ENCODE measurements around the gene SLC6A20.
"Not testable (repeated sequence)": the region's sequence is repeated elsewhere in the genome, so short reads cannot be mapped to it uniquely, and the experiment has no call there.

Gene SLC6A20

GRCh38 chr3:45756055-45756454 lies 40.3 kb downstream of the SLC6A20 start:
- DNase-seq: no peak

GRCh38 chr3:45754461-45754860 lies 41.9 kb downstream of the SLC6A20 start:
- DNase-seq: no peak

DNA sequence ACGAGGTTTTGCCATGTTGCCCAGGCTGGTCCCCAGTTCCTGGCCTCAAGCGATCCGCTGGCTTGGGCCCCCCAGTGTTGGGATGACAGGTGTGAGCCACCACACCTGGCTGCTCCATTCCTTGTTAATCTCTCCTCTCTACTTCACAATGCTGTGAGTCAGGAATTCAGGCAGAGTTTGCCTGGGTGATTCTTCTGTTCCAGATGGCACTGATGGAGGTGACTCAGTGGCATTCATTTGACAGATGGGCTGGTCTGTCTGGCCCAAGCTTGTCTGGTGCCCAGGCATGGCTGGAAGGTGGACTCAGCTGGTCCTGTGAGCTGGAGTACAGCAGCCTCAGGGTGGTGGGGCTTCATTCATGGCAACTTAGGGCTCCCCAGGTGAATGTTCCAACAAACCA lies 43.2 kb downstream of the SLC6A20 start:
- no peak for DNase-seq

GRCh38 chr3:45751537-45752242 lies 44.6 kb downstream of the SLC6A20 start:
- DNase-seq: no peak

GRCh38 chr3:45749880-45750279 lies 46.5 kb downstream of the SLC6A20 start:
- no peak for DNase-seq

DNA sequence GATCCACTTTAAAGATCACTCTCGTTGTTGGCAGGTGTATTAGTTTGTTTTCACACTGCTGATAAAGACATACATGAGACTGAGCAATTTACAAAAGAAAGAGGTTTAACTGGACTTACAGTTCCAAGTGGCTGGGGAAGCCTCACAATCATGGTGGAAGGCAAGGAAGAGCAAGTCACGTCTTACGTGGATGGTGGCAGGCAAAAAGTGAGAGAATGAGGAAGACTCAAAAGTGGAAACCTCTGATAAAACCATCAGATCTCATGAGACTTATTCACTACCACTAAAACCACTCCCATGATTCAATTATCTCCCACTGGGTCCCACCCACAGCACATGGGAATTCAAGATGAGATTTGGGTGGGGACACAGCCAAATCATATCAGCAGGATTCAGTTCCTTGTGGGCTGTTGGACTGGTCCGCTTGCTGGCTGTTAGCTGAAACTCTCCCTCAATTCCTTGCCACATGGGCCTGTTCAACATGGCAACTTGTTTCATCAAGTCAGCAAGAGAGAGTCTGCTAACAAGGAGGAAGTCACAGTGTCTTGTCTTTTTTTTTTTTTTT lies 47.2 kb downstream of the SLC6A20 start:
- DNase-seq: not testable (repeated sequence)

DNA sequence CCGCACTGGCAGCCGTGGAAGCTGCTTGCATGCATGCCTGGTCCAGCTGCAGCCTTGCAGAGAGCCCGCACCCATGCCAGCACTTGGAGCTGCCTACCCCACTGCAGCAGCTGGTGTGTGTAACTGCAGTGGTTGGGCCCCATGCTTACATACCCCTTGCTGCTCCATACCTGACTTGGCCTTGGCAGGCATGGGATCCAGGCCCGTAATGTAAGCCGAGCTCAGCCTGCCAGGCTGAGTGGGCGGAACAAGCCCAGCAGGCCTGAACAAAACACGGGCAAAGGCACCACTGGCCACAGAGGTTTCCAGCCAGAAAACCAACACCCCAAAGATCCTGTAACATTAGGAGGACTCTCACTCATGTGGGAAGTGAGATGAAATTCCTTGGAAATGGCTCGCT lies 48.3 kb downstream of the SLC6A20 start:
- no peak for DNase-seq

- DNase-seq: no peak
These were observed 49.3 kb downstream of the SLC6A20 start for GRCh38 chr3:45746777-45747622.

GRCh38 chr3:45746165-45746776 lies 50.1 kb downstream of the SLC6A20 start:
- DNase-seq: no peak

- no peak for DNase-seq
These were observed 53.8 kb downstream of the SLC6A20 start for GRCh38 chr3:45742461-45743089.

DNA sequence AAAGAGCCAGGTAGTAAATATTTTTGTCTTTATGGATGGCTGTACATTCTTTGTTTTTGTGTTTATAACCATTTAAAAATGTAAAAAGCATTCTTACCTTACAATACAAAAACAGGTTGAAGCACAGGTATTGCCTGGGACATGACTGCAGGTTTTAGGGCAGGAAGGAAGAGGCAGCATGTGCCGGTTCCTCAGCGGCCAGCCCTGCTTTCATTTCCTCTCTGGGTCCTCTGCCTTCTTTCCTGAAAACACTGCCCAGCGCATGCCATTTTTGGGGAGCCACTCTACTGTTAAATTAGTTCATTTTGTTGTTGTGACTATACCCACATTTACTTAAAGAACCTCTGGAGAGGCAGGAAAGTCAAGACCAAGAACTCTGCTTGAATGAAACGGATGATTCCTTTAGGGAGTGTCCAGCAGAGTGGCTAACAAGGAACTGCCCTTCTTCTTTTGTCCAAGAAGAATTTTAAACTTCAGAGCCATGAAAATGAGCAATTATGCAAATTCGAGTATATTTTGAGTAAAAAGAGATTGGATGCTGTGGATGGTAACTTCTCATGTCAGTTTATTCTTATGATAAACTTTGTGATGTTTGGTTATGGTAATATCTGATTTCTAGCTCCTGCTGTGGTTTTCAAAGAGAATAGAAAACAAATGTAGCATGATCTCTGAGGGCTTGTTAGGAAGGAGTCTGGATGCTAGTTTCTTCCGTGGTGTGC lies 54.4 kb downstream of the SLC6A20 start:
- no peak for DNase-seq

DNA sequence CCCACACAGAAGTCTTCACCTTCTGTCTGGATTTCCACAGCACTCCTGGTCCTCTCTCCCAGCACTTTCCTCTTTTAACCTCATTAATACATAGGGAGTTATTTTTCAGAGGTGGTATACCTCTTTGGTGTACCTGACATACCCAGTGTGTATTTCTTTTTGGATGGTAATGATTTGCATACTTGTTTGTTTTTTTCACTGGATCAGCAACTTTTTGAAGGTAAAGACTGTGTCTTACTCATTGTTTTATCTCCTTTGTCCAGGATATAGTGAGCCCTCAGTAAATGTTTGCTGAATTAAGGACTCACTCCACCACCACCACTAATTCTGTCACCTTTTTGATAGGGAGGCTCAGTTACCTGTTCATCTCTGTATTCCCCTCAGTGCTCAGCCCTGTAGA lies 55.1 kb downstream of the SLC6A20 start:
- no peak for DNase-seq

DNA sequence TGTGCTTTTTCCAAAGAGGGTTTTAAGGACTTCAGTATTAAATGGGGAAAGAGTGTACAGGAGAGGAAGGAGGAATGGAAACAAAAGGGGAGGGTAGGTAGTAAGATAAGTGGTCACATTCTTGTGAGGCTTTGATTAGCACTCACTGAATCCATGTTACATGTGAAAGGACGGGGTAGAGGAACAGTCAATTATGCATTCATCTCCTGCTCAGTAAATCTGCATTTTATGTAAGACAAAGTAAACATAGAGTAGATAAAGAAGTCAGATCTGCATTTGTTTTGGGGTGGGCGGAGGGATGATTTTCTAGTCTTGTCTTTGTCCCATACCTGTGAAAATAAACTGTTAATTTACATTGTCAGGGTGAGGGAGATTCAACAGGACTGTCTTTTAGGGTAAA lies 56.3 kb downstream of the SLC6A20 start:
- no peak for DNase-seq

GRCh38 chr3:45737234-45737633 lies 59.1 kb downstream of the SLC6A20 start:
- no peak for DNase-seq

GRCh38 chr3:45736707-45737106 lies 59.6 kb downstream of the SLC6A20 start:
- no peak for DNase-seq

DNA sequence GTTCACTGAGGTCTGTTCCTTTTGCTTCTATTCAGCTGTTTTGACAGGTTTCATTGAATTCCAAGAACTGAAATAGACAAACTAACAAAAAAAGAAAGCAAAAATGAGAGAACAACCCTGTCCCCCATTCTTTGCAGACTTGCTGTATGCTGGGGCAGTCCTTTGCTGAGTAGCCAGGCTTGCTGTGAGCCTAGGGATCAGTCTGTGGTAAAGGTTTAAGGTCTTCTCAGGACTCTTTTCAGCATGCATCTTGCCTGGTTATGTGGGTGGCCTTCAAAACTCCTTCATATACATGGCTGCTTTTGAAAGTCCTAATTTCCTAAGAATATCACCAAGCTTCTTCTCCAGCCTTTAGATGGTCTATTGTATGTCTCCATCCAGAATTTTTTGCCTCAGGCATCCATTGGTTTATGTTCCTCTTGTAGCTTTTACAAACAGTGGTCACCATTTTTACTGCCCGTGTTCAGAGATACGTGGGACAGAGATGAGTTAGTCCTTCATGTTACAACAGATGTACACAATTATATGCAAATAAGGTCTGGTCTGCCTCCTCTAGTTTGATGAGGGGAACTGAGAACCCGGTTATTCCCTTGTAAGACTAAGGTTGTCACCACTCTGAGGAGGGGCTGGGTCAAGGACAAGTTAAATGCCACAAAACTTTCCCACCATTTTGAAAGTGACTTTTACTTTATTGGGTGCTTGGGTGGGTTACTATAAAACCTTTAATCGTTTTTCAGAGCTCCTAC lies 65.8 kb downstream of the SLC6A20 start:
- no peak for DNase-seq

GRCh38 chr3:45729614-45730013 lies 66.7 kb downstream of the SLC6A20 start:
- DNase-seq: no peak

DNA sequence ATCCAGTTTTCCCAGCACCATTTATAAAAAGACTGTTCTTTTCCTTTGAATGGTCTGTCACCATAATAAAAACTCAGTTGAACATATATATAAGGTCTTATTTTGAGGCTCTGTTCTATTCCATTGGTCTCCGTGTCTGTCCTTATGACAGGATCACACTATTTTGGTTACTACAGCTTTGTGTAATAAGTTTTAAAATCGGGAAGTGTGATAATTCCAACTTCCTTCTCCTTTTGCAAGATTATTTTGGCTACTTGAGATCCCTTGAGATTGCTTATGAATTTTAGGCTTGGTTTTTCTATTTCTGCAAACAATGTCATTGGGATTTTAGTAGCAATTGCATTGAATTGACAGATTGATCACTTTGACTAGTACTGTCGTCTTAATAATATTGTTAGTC lies 71.4 kb downstream of the SLC6A20 start:
- no peak for DNase-seq

GRCh38 chr3:45719655-45720487 lies 76.5 kb downstream of the SLC6A20 start:
- DNase-seq: no peak

DNA sequence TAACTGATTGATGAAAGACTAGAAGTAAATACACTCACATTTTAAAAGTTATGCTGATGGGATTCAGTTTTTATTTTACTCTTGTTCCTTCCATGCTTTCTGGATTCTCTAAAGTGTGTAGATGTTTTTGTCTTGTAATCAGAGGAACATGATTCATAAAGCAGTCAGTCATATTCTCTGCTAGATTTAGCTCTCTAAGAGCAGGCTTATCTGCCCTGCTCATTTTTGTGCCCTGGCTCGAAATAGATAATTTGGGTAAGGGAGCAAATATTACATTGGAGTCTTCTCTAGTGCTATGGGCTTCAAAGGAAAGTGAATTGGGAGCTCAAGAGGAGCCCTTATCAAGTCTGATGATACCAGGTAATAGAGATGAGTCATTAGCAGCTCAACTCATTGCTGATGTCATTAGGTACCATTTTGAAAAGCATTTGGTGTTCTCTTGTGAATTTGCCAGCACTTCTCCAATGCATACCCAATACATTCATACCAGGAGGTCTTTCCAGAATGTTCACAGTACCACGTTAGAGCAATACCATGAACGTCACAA lies 79.5 kb downstream of the SLC6A20 start:
- no peak for DNase-seq
